ENCODE data around the gene LY6G6F.
"Not testable (repeated sequence)": the region's sequence is repeated elsewhere in the genome, so short reads cannot be mapped to it uniquely, and the experiment has no call there.

Gene LY6G6F

DNA sequence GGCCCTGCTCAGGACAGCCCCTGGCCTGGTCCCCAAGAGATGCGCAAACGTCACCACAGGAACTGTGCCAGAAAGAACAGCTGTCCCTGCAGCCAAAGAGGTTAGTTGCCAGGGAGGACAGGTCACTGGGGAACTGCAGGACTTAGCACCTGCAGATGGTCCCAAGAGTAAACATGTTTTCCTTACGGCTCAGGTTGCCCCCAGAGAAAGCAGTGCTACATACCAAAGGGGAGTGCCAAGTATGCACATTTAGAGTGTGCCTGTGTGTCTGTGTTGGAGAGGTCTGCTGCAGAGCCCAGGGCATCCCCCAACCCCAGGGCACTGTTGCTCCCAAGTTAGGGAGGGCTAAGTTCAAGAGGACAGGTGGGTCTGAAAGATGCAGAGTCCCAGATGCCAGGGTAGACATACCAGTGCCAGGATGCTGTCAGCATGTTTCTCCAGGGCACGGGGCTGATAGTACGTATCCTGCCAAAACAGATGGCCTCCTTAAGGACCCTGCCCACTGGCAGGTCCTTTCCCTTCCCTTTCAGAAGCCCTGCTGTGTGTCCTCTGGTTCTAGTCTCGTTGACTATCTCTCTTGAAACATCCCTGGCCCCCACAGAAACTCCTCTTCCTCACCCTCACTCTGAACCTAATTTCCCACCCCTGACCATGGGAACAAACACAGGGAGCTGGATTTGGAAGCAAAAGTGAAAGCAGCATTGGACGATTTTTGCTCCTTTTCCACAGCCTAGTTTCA, 4.8 kb upstream of the LY6G6F start:
- DNase-seq, result no peak

DNA sequence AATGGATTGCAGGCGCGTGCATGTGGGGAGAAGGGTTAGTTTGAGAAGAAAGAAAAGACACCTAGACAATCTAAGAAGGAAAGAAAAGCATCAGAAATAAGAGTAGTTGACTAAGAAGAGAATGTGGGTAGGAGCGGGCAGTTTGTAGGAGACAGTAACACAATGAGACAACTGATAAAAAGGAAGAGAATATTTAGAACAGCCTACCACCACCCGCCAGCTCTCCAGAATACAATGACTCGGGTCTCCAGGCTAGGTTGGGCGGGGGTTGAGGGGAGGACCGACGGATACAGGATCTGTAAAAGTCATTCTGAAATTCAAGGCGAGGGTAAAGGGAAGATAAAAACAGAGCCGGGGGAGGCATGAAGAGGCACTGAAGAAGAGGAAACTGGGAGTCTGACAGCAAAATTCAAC, 4.3 kb upstream of the LY6G6F start:
- DNase-seq, result peak in 2 of 56 donors; percentile 36 to 61

DNA sequence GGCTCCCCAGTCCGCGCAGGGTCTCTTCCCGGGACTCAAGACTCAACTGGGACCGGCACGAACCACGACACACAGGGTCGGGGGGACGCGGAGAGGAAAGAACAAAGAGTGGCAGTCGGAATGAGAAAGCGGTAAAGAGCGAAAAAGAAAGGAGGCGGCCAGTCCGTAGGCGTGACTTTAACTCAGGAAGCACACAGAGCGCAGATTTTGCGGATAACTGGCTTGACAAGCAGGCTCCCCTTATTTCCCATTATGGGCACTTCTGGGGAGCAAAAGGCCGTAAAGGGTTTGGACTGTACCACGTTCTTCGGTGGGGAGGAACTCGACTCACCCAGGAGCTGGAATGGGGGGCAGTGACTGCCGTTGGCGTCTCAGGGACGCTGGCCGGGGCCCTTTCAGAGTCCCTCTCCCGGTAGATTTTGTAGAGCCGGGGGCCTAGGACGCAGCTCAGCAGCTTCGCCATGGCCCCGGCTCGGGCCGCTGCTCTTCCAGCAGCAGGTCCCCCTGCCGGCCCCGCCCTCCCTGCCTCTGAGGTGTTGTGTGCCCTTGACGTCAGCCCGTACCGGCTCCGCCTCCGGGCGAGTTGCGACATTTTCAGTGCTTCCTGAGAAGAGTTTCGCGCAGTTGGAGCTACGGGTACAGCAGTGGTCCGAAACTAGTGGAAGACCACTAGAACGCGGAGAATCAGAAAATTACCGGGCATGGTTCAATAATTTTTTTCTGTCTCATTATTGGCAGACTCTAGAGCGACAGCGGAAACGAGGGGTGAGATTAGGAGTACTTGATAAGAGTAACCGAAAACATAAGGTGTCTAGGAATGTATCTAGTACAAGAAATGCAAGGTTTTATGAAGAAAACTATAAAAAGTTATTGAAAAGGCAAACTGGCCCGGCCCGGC, 3.6 kb upstream of the LY6G6F start, which contains the start of gene ABHD16A:
ABHD16A (minus strand) TSS at position 506 of the 898 bp plus-strand sequence; CDS start at position 463, 43 bp downstream.
- DNase-seq, result peak; percentile 61 to 99 (median 96)

DNA sequence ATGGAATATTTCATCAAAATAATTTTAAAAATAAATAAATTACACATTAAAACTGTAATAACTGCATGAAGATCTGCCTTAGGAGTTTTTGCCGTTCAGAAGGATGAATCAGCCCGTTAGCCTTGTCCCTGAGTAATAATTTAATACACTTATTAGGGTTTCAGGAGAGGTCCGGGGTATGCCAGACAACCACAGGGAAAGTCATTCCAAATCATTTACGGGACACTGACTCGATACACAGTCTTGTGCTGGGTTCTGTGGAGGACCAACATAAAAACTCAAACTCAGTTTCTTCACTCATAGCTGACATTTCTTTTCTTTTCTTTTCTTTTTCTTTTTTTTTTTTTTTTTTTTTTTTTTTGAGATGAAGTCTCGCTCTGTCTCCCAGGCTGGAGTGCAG, 735 bp upstream of the LY6G6F start:
- DNase-seq, result no peak

DNA sequence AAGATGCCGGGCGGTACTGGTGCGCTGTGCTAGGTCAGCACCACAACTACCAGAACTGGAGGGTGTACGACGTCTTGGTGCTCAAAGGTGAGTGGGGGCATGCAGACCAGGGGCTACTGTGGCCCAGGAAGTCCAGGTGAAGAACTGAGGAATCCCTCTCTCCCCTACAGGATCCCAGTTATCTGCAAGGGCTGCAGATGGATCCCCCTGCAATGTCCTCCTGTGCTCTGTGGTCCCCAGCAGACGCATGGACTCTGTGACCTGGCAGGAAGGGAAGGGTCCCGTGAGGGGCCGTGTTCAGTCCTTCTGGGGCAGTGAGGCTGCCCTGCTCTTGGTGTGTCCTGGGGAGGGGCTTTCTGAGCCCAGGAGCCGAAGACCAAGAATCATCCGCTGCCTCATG, 1.0 kb downstream of the LY6G6F start:
- no peak for DNase-seq

DNA sequence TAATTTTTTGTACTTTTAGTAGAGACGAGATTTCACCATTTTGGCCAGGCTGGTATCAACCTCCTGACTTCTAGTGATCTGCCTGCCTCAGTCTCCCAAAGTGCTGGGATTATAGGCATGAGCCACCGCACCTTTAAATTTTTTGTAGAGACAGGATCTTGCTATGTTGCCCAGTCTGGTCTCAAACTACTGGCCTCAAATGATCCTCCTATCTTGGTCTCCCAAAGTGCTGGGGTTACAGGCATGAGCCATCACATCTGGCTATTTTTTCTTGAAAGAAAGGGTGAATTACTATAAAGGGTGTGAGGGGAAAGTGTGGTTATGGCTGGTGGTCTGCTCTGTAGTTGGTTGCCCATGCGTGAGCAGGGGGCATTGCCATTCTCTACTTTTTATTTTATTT, 1.6 kb downstream of the LY6G6F start:
- DNase-seq, result no peak

DNA sequence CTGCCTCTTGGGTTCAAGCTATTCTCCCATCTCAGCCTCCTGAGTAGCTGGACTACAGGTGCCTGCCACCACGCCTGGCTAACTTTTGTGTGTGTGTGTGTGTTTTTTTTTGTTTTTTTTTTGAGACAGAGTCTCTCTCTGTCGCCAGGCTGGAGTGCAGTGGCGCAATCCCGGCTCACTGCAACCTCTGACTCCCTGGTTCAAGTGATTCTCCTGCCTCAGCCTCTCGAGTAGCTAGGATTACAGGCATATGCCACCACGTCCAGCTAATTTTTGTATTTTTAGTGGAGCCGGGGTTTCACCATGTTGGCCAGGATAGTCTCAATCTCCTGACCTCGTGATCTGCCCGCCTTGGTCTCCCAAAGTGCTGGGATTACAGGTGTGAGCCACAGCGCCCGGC, 2.5 kb downstream of the LY6G6F start:
- DNase-seq, result not testable (repeated sequence)

DNA sequence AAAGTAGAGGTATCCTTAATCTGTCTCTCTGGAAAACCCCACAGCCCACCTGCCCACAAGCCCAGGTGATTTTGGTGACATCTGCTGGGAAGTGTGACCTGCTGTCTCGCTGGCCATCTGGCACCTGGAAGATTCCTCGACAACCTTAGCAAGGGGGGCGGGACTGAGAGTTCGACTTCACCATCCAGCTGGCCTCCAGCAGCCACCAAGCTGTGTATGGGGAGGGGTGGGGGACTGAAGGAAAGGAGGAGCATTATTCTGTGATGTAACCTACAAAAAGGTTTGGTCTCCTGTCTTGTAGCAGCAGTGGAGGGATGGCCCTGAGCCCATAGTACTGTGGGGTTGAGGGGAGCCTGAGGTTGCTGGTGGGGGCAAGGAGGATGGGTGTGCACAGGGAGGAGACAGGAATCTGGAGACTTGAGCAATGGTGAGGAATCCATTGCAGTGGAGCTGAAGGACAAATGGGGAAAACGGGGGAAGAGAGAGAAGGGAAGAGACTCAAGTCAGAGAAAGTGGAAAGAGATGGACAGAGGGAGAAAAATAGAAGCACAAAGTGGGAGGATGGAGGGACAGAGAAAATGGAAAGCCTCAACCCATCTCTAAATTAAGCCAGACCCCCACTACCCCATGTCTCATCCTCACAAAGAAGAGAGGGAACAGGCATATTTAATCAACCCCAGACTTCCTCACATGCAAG, 4.0 kb downstream of the LY6G6F start:
- no peak for DNase-seq

DNA sequence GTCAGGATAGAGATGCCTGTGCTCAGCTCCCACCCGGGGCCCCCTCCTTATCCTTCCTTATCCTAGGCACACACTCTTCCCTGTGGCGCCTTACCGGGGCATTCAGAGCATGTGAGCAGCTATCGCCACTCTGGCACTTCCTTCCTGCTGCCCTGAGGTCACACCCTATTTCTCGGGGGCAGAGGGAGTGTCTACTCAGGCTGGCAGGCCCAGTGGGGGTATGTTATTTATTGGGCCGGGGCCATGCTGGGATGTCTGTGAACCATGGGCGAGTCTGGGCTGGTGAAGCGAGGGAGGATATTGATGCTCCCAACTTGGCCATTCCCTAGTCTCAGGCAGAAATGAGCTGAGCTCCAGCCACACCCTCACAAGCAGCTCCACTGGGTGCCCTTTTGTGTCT, 4.6 kb downstream of the LY6G6F start:
- no peak for DNase-seq

DNA sequence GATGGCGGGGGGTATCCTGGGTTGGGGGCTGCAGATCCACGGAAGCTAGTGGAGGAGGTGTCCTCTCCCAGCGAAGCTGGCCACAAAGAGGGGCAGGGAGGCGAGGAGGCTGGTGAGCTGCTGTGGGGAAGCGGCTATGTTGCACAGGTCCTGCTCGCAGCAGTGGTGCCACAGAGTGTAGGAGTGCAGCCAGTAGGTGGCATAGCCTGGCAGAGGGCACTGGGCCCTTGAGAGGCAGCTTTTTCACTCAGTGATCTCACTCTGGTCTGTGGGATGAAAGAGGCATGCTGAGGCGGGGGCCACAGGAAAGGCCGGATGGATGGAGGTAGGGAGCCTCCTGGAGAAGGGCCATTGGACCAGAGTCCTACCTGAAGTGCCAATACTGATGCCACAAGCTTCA, 5.6 kb downstream of the LY6G6F start:
- no peak for DNase-seq

DNA sequence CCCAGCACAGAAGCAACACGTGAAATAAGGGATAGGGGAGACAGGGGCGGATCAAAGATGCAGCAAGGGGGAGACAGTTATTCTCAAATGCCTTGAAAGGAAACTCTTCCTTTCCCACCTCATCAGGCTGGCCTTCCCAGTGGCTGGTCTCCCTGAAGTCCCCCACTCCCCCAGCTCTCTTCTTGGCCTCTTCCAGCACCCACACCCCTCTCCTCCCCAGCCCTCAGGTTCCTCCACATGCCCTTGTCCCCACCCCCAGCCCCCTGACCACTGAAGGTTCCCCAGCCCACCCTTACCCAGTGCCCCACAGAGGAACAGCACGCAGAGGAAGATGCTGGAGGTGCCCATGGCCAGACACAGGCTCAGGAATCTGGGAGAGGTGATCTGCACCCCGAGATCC, 6.8 kb downstream of the LY6G6F start:
- no peak for DNase-seq

DNA sequence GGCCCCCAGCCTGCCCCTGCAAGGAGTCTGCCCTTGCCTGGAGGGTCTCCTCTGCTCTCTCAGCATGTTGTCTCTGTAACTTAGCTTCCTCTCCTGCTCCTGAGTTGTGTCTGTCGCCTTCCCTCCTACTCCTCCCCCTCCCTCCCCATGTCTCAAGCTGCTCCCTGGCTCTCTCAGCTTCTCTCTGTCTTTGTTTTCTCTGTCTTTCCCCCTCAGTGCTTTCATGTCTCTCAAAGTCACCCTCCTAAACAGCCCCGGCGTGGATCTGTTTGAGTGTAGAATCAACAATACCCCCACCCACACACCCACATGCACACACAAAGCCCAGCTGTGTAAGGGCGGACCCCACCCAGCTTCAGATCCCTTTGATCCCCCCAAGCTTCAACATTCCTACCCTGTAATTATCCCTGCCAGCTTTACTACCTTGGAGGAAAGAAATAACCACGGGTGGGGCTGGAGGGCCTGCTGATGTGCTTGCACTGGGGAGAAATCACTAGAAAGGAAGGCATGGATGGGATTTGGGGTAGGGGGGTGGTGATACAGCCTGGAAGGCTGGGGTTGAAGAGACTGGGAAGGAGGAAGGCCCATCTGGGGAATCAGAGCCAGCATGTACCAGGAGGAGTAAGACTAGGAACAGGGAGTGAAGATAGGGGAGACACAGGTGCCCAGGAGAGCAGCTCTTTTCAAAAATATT, 7.5 kb downstream of the LY6G6F start:
- DNase-seq, result no peak

DNA sequence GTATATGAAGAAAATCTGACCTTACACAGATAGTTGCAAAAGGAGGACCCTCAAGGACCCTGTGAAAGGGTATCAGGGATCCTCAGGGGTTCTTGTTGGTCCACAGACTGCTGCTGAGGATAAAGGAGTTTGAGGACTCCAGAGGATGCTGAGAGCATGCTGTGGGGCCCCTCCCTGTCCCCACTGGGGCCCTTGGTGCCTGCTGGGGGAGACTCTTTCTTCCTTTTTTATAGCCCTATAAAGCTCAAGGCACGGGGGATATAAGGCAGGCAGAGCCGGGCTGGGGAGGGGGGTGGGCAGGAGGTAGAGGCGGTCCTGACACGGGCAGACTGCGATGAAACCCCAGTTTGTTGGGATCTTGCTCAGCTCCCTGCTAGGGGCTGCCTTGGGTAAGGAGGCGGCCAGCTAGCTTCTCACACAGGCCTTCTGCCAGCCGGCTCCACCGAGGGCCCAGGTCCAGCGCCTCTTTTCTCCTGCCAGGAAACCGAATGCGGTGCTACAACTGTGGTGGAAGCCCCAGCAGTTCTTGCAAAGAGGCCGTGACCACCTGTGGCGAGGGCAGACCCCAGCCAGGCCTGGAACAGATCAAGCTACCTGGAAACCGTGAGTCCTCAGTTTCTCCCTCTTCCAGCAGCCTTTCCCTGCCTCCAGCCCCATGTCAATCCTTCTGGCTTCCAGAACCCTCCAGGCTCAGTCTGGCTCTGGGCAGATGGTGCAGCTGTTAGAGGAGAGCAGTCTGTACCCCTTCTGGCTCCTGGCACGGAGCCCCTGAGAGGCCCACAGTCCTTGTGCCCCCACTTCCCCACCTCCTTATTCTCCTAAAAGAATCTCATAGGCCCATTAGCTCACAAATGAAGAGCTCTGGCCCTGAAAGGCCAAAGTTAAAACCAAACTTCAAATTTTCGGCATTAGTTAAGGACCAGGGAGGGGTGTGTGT, 8.6 kb downstream of the LY6G6F start, which contains the start of gene LY6G6D:
LY6G6D (plus strand) TSS at position 327 of the 937 bp plus-strand sequence; CDS start at position 335, 8 bp downstream.
- DNase-seq, result peak in 1 of 56 donors; percentile 15

DNA sequence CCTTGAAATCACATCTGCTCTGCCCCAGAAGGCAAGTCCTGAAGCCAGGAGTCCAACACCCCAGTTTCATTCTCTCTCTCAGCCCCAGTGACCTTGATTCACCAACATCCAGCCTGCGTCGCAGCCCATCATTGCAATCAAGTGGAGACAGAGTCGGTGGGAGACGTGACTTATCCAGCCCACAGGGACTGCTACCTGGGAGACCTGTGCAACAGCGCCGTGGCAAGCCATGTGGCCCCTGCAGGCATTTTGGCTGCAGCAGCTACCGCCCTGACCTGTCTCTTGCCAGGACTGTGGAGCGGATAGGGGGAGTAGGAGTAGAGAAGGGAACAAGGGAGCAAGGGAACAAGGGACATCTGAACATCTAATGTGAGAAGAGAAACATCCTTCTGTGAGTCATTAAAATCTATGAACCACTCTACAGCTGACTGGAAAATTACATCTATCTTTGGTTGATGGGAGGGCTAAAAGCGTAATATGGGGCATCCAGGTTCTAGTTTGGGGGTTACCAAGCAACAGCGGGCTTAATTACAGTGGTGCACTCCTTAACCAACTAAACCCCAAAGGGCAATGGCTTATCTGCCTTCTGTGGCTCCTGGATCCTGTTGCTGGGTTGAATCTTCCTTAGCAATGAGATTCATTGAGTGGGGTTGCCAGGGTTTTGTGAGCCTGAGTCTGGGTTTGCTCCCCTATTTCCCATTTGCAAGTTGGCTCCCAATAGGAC, 11.0 kb downstream of the LY6G6F start:
- no peak for DNase-seq

DNA sequence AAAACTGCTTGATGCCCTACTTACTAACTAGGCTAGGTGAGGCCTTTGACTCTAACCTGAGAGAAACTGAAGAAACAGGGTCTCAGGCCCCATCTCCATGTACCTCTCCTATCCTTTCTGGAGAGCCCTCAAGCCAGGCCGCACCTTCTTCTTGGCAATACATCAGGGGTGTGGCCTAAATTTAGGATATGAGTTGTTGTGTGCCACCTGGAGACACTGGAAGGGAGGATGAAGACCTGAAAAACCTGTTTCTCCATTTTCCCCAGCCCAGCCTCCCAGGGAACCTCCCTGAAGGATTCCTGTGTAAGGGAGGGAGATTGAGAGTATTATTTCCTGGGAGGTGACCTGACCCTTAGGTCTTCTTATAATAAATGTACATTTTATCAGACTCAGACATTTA, 11.6 kb downstream of the LY6G6F start:
- no peak for DNase-seq

DNA sequence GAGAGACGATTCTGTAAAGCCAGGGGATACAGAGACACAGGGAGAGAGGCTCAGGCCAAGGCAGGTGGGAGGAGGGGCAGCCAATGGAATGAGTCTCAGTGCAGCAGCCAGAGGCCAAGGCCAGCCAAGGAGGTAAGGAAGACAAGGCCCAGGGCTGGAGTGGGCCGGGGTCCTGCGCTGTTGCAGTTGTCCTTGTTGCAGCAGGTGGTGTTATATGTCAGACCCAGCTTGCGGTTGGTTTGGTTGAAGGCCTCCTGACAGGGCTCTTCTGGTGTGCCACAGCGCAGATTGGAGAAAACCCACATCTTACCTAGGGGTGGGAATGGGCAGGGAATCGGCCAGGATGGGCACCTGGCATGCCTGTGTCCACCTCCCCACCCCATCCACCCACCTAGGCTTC, 12.3 kb downstream of the LY6G6F start:
- no peak for DNase-seq

DNA sequence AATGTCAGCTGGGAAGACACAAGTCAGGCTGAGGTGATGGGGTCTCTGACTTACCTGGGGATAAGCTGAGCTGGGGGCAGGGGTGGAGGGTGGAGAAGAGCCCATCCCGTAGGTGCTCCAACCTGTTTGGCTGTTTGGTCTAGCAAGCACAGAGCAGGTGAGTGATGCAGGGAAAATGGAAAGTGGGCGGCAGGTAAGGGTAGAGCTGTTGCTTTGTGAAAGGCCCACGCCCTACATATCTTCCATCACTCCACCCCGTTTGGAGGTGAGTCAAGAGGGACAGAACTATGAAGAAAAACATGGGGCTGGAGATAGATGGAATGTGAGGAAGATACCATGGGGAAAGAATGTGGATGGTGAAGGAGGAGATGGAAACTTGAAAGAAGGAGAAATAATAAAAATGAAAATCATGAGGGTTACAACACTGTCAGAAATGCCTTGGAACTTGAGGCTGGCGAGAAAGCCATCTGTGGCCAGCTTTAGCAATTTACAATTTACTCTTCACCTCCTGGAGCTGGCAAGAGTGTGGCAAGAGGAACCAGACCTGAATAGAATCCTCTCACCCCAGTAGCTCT, 13.6 kb downstream of the LY6G6F start:
- no peak for DNase-seq

DNA sequence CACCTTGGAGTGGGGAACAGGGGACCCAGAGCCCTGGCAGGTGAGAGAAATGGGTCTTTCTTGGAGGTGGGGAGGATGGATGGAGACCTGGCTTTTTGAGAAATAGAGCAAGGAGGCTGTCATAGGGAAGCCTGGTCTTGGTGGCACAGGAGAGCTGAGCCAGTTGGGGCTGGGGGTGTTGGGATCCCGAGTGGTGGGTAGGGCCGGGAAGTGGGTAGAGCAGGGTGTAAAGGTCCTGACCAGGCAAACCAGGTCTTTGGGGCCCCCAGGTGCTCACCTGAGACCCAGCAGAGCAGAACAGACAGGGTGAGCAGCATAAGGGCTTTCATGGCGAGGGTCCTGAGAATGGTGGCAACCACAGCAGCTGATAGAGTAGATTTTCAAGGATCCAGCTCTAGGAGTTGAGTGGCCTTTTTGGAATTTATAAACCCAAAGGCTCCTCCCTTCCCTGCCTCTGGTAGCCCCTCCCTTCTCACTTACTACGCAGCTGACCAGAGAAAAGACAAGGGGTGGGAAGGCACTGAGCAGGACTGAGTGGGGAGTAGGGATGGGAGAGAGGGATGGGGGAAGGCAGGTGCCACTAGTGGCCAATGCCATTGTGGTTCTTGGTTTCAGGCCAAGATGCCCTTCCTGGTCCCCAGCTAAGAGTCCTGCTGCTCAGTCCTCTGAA, 14.8 kb downstream of the LY6G6F start, which contains the start of gene LY6G6C:
LY6G6C (minus strand) TSS at position 396 of the 670 bp plus-strand sequence; CDS start at position 329, 67 bp downstream.
- no peak for DNase-seq
